ENCODE data around the gene PCNX2. TPM values are rescaled to one million over a fixed set of nuclear protein-coding genes. Genes with fewer than 3 reads are reported as not detected.

PCNX2 gene
- total and polyA plus RNA-seq, 2 experiments from 2014 or later = 5.0 to 13.7 TPM

- H3K27me3 ChIP-seq (replicated peaks; ENCODE audit: insufficient read depth) = no peaks in the 10 kb centered on the region
- H3K4me3 ChIP-seq = no peak overlapping the region
- H3K4me2 ChIP-seq (ENCODE audit: unreplicated experiment) = no peak overlapping the region
- 95 to 96% methylated on average over 16 of the region's 16 CpGs for WGBS, 2 experiments (ENCODE audit: low coverage in 1 of 2, low lambda C conversion rate in 2 of 2, missing lambda C conversion rate in 2 of 2)
- H3K27ac ChIP-seq = no peak overlapping the region
- no peak for DNase-seq
- no peaks in the 10 kb centered on the region for H3K36me3 ChIP-seq (ENCODE audit: low read depth)
- no peaks in the 10 kb centered on the region for H3K9me3 ChIP-seq (ENCODE audit: low read depth)
- H3K9ac ChIP-seq = no peak overlapping the region
- no peaks in the 10 kb centered on the region for H3K9me2 ChIP-seq (ENCODE audit: insufficient read depth)
- in situ Hi-C loops (cut with MboI) = no loop called here
- no peaks in the 10 kb centered on the region for H3F3A ChIP-seq (ENCODE audit: insufficient read depth)
- H3K79me2 ChIP-seq (ENCODE audit: insufficient read depth) = no peaks in the 10 kb centered on the region
- no peak overlapping the region for H2AFZ ChIP-seq
- TF ChIP-seq EZH2 (IDR thresholded peaks at IDR 0.05; ENCODE audit: insufficient read depth, poor library complexity, severe bottlenecking) = no peak
- no peak for TF ChIP-seq EZH2phosphoT487 (IDR thresholded peaks at IDR 0.05; ENCODE audit: insufficient read depth, low read depth)
- no peaks in the 10 kb centered on the region for H3K4me1 ChIP-seq (ENCODE audit: insufficient read depth)
- H4K20me1 ChIP-seq (ENCODE audit: insufficient read depth) = no peaks in the 10 kb centered on the region
Observed at GRCh38 chr1:232999956-233000625, 295.4 kb downstream of the PCNX2 start.

- WGBS, 2 experiments (ENCODE audit: low coverage in 1 of 2, low lambda C conversion rate in 2 of 2, missing lambda C conversion rate in 2 of 2) = 48 to 50% methylated on average over 3 of the region's 3 CpGs
- Histone ChIP-seq H4K20me1 (ENCODE audit: insufficient read depth) (no peaks in the 10 kb centered on the region), H3F3A (ENCODE audit: insufficient read depth) (no peaks in the 10 kb centered on the region), H3K9me2 (ENCODE audit: insufficient read depth) (no peaks in the 10 kb centered on the region), H3K79me2 (ENCODE audit: insufficient read depth) (no peaks in the 10 kb centered on the region), H3K4me3 (no peak overlapping the region), H3K9ac (no peak overlapping the region), H2AFZ (no peak overlapping the region), H3K9me3 (ENCODE audit: low read depth) (no peaks in the 10 kb centered on the region), H3K4me1 (ENCODE audit: insufficient read depth) (no peaks in the 10 kb centered on the region), H3K4me2 (ENCODE audit: unreplicated experiment) (no peak overlapping the region), H3K36me3 (ENCODE audit: low read depth) (no peaks in the 10 kb centered on the region), H3K27me3 (replicated peaks; ENCODE audit: insufficient read depth) (no peaks in the 10 kb centered on the region), H3K27ac (no peak overlapping the region)
- TF ChIP-seq EZH2 (IDR thresholded peaks at IDR 0.05; ENCODE audit: insufficient read depth, poor library complexity, severe bottlenecking) = no peak
- no peak for TF ChIP-seq EZH2phosphoT487 (IDR thresholded peaks at IDR 0.05; ENCODE audit: insufficient read depth, low read depth)
- in situ Hi-C loops (cut with MboI) = no loop called here
- peak; percentile 30 for DNase-seq
Observed at GRCh38 chr1:232998646-232999045, 296.9 kb downstream of the PCNX2 start.

GRCh38 chr1:232998138-232998537, 297.4 kb downstream of the PCNX2 start:
- H4K20me1 ChIP-seq (ENCODE audit: insufficient read depth) = no peaks in the 10 kb centered on the region
- H3F3A ChIP-seq (ENCODE audit: insufficient read depth) = no peaks in the 10 kb centered on the region
- H2AFZ ChIP-seq = no peak overlapping the region
- H3K79me2 ChIP-seq (ENCODE audit: insufficient read depth) = no peaks in the 10 kb centered on the region
- no peak overlapping the region for H3K4me2 ChIP-seq (ENCODE audit: unreplicated experiment)
- H3K4me1 ChIP-seq (ENCODE audit: insufficient read depth) = no peaks in the 10 kb centered on the region
- 98 to 99% methylated on average over 15 of the region's 15 CpGs for WGBS, 2 experiments (ENCODE audit: low coverage in 1 of 2, low lambda C conversion rate in 2 of 2, missing lambda C conversion rate in 2 of 2)
- TF ChIP-seq EZH2 (IDR thresholded peaks at IDR 0.05; ENCODE audit: insufficient read depth, poor library complexity, severe bottlenecking) (no peak), EZH2phosphoT487 (IDR thresholded peaks at IDR 0.05; ENCODE audit: insufficient read depth, low read depth) (no peak)
- in situ Hi-C loops (cut with MboI) = no loop called here
- no peak for DNase-seq
- no peaks in the 10 kb centered on the region for H3K9me2 ChIP-seq (ENCODE audit: insufficient read depth)
- H3K9ac ChIP-seq = no peak overlapping the region
- no peak overlapping the region for H3K27ac ChIP-seq
- H3K36me3 ChIP-seq (ENCODE audit: low read depth) = peaks cover 2% of the 10 kb centered on the region; the same call in 1 of the 2 replicates
- H3K27me3 ChIP-seq (replicated peaks; ENCODE audit: insufficient read depth) = no peaks in the 10 kb centered on the region
- H3K4me3 ChIP-seq = no peak overlapping the region
- H3K9me3 ChIP-seq (ENCODE audit: low read depth) = no peaks in the 10 kb centered on the region

- Histone ChIP-seq H3K36me3 (ENCODE audit: low read depth) (peaks cover 6% of the 10 kb centered on the region; the same call in 1 of the 2 replicates), H3K4me1 (ENCODE audit: insufficient read depth) (no peaks in the 10 kb centered on the region), H3K4me2 (ENCODE audit: unreplicated experiment) (no peak overlapping the region), H3K27ac (no peak overlapping the region), H2AFZ (no peak overlapping the region), H3F3A (ENCODE audit: insufficient read depth) (no peaks in the 10 kb centered on the region), H3K79me2 (ENCODE audit: insufficient read depth) (no peaks in the 10 kb centered on the region), H3K9me3 (ENCODE audit: low read depth) (no peaks in the 10 kb centered on the region), H3K9me2 (ENCODE audit: insufficient read depth) (no peaks in the 10 kb centered on the region), H3K27me3 (replicated peaks; ENCODE audit: insufficient read depth) (no peaks in the 10 kb centered on the region), H4K20me1 (ENCODE audit: insufficient read depth) (no peaks in the 10 kb centered on the region), H3K4me3 (no peak overlapping the region), H3K9ac (no peak overlapping the region)
- DNase-seq = no peak
- in situ Hi-C loops (cut with MboI) = no loop called here
- 95 to 96% methylated on average over 2 of the region's 2 CpGs for WGBS, 2 experiments (ENCODE audit: low coverage in 1 of 2, low lambda C conversion rate in 2 of 2, missing lambda C conversion rate in 2 of 2)
- no peak for TF ChIP-seq EZH2phosphoT487 (IDR thresholded peaks at IDR 0.05; ENCODE audit: insufficient read depth, low read depth)
- no peak for TF ChIP-seq EZH2 (IDR thresholded peaks at IDR 0.05; ENCODE audit: insufficient read depth, poor library complexity, severe bottlenecking)
Observed at GRCh38 chr1:232996143-232996542, 299.4 kb downstream of the PCNX2 start.

Data from GM23248 (cell line).